C4-2B (cell line): ENCODE data around the gene CEACAM8.

ENCODE experiments used
- CTCF ChIP-seq: fragments of 450-650 bp; conservative IDR thresholded peaks from 2 replicates; pipeline ENCODE4 v1.5.1; 2017; ENCODE audit warnings: mild to moderate bottlenecking
- ZFX ChIP-seq: fragments of 450-650 bp; IDR thresholded peaks from 2 replicates; pipeline ENCODE4 v1.6.1; 2017

GRCh38 chr19:42546831-42547500, 47.8 kb downstream of the CEACAM8 start:
- TF ChIP-seq CTCF (no peak), ZFX (no peak)
